ENCODE measurements around the gene PELI2. TPM values are rescaled to one million over a fixed set of nuclear protein-coding genes. Genes with fewer than 3 reads are reported as not detected.

The PELI2 gene
- total RNA-seq, 1 donor from 2014 or later, result 41.0 TPM

- DNase-seq, result no peak
These were observed 55.2 kb downstream of the PELI2 start for GRCh38 chr14:56173365-56173922.

GRCh38 chr14:56175773-56176172 is 57.6 kb downstream of the PELI2 start:
- DNase-seq, result no peak

GRCh38 chr14:56176530-56176929 is 58.3 kb downstream of the PELI2 start:
- no peak for DNase-seq

- no peak for DNase-seq
These were observed 58.8 kb downstream of the PELI2 start for GRCh38 chr14:56177036-56177435.

- DNase-seq, result no peak
These were observed 62.7 kb downstream of the PELI2 start for GRCh38 chr14:56180754-56181542.

GRCh38 chr14:56181681-56182085 is 63.5 kb downstream of the PELI2 start:
- no peak for DNase-seq

- DNase-seq, result no peak
These were observed 64.2 kb downstream of the PELI2 start for GRCh38 chr14:56182410-56182809.

GRCh38 chr14:56183631-56184157 is 65.5 kb downstream of the PELI2 start:
- DNase-seq, result no peak

GRCh38 chr14:56185992-56186391 is 67.8 kb downstream of the PELI2 start:
- DNase-seq, result no peak

GRCh38 chr14:56187736-56188135 is 69.5 kb downstream of the PELI2 start:
- DNase-seq, result no peak

GRCh38 chr14:56189307-56189706 is 71.1 kb downstream of the PELI2 start:
- DNase-seq, result no peak

GRCh38 chr14:56193347-56193746 is 75.1 kb downstream of the PELI2 start:
- DNase-seq, result no peak

GRCh38 chr14:56194042-56194441 is 75.8 kb downstream of the PELI2 start:
- no peak for DNase-seq

GRCh38 chr14:56195223-56195622 is 77.0 kb downstream of the PELI2 start:
- DNase-seq, result no peak

- DNase-seq, result no peak
These were observed 77.5 kb downstream of the PELI2 start for GRCh38 chr14:56195704-56196103.

- no peak for DNase-seq
These were observed 78.1 kb downstream of the PELI2 start for GRCh38 chr14:56196274-56196673.

GRCh38 chr14:56197150-56197549 is 78.9 kb downstream of the PELI2 start:
- no peak for DNase-seq

GRCh38 chr14:56198438-56198837 is 80.2 kb downstream of the PELI2 start:
- no peak for DNase-seq

GRCh38 chr14:56199095-56199981 is 81.1 kb downstream of the PELI2 start:
- DNase-seq, result no peak

GRCh38 chr14:56199982-56200577 is 81.9 kb downstream of the PELI2 start:
- no peak for DNase-seq

- DNase-seq, result no peak
These were observed 84.0 kb downstream of the PELI2 start for GRCh38 chr14:56202256-56202655.

- DNase-seq, result no peak
These were observed 87.7 kb downstream of the PELI2 start for GRCh38 chr14:56205881-56206280.

Measured in occipital lobe (tissue), 2 donors.